Effector CD8-positive, alpha-beta T cell (primary cell): ENCODE data around the gene FAM78B.

Source experiments
- DNase-seq: peaks from one replicate; lab custom pipeline; 2025; lab: John Stamatoyannopoulos, UW

The FAM78B gene

DNA sequence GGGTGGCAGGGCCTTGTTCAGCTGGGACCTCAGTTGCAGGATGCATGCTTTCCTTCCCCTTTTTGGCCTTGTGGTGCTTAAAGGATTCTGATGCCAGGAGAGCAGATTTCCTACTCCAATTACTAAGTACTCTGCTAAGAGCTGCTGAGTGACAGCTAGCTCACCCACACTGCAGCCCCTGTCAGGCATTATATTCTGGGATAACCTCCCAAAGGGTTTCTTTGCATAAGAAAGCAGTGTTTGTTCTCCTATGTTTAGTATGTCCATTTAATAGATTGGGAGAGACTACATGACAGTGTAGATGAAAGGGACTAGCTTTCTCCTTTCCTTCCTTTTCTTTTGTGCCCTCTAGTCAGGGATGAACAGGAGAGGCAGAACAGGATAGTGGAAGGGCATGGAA, 100.7 kb downstream of the FAM78B start:
- no peak for DNase-seq

GRCh38 chr1:166064951-166065350, 101.8 kb downstream of the FAM78B start:
- no peak for DNase-seq

DNA sequence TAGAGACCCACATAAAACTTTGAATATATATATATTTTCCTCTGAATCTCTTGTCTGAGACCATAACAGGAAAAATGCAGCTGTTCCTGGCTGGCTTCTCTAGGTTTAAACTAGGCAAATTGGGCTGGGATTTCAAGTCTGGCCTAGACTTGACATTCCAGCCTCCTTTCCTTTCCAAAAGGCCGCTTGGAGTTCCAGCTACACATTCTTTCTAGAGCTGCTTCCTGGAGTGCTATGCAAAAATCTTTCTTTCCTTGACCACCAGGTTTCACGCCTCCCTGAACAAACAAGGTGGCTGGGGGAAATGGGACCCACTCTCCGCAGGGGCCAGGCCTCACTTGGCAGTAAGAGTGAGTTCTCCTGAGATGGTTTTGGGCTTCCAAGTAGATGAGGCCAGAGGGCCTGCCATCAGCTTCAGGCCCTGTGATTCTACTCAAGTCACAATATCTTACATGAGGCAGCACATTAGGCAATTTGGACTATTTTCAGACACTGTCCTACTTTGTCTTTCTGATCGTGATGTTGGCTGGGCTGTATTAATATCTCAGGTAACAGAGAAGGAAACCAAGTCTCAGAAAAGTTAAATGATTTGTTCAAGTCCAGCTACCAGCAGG, 102.4 kb downstream of the FAM78B start:
- no peak for DNase-seq

DNA sequence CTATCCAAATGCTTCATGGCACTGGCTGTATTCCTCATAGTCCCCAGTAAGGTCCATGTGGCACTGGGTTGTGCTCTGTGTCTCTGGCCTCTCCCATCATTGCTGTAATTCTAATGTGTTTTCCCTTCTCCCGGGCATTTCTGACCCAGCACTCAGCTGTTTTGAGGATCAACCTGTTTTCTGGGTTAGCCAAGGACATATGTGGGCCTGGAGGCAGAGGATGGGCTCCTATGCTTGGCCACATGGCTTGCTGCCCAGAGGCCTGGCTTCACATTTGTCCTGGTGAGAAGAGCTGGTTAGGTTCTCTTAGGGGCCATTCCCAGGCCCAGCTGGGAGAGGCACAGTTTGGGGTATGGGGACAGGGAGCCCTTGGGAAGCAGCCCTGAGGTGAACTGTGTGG, 103.1 kb downstream of the FAM78B start:
- DNase-seq = no peak

DNA sequence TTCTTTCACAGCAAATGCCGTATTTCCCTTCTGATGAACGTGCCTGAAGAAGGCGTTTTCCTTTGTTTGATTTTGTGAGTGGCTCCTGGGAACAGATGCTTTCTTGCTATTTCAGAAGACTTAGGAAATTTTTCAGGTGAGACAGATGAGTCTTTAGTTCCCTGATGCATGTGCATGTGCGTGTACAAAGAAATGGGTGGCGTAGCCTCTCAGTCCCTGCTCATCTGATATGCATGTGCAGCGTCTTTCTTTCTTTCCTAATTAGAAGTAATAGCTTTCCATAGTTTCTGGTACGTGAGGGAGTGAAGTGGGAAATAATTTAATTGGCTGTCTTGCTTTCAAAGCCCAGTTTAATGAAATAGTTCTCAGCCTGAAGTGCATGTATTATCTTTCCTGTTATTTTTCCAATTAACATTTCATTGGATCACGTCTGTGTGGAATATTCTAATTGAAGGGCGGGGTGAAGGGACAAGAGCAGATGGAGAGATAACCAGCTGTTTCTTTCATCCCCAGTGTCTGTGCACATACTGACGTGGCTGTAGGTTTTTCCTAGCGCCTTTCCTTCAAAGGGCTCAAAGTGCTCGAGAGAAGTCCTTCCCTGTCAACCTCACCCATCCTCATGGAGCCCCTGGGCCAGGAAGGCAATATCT, 104.3 kb downstream of the FAM78B start:
- no peak for DNase-seq

GRCh38 chr1:166057650-166058049, 109.2 kb downstream of the FAM78B start:
- no peak for DNase-seq

DNA sequence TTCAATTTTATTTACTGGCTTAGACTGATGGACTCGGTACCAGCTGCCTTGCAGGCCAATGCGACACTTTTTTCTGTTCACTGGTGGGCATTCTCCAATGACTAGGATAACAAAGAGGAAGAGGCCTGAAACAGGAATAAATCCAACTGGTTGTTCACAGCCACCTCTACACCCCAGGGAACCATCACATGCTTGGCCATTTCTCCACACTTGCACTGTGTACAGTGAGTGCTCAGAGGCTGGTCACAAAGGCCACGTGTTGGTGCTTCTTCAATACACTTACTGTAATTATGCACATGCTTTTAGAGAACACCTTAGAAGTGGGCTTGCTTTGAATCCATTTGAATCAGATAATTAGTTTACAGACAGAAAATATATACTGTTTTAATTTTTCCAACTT, 113.4 kb downstream of the FAM78B start:
- DNase-seq = no peak

GRCh38 chr1:166040202-166040997, 126.4 kb downstream of the FAM78B start:
- DNase-seq = no peak

DNA sequence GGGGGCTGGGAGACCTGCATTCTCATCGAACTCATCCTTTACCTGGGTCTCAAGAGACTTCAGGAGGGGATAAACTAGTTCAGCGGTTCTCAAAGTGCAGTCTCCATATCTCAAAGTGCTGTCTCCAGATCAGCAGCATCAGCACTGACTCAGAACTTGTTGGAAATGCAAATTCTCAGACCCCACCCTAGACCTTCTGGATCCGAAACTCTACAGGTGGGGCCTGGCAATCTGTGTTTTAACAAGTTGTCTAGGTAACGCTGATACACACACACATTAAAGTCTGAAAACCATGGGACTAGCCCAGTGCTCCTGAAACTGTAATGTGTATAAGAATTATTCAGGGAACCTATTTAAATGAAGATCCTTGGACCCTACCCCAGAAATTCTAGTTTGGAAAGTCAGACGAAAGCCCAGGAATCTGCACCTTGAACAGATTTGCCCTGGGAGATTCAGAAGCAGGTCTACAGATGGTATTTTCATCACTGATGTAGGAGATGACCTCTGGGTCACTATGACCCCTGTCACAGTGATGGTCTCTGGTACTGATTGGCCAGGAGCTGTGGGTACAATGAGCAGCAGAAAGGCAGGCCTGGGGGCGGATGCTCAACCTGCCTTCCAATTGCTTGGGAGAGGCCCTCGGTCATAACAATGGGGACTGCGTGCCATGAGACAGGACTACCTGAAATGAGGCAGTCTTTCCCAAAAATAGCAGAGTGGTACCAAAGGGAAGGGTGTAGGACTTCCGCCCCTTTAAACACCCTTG, 127.2 kb downstream of the FAM78B start:
- DNase-seq = no peak

GRCh38 chr1:166036092-166036491, 130.7 kb downstream of the FAM78B start:
- no peak for DNase-seq

DNA sequence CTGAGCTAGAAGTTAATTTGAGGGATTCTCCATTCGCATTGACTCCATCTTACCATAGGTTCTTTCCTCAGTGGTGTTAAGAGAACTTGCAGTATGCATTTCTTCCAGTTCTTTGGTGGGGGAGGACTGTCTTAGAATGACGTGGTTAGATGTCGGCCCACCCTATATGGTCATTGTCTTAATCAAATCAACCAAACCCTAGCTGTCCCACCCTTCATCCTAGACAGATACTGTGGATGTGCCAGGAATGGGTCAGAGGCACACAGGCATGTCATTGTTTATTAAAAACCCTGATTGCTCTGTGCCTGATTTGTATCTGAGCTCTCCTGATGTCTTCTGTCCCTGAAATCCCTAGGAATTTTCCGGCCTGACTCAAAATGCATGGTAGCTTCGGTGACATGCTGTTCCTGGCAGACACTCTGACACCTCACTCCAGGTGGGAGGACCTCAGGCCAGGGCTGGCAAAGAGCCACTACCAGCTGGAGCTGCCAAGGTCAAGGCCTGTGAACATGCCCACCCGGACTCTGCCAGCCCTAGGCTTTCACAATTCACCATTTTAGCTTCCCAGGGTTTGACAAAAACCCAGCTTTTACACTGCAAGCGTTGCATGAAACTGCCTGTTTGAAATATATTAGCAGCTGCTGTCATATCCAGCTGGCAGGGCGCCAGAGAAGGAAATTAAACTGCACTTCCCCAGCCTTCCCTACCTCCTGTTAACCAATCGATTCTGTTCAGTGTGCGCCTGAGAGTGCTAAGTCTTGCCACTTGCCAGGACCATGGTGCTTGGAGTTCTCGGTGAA, 134.0 kb downstream of the FAM78B start:
- DNase-seq = no peak

DNA sequence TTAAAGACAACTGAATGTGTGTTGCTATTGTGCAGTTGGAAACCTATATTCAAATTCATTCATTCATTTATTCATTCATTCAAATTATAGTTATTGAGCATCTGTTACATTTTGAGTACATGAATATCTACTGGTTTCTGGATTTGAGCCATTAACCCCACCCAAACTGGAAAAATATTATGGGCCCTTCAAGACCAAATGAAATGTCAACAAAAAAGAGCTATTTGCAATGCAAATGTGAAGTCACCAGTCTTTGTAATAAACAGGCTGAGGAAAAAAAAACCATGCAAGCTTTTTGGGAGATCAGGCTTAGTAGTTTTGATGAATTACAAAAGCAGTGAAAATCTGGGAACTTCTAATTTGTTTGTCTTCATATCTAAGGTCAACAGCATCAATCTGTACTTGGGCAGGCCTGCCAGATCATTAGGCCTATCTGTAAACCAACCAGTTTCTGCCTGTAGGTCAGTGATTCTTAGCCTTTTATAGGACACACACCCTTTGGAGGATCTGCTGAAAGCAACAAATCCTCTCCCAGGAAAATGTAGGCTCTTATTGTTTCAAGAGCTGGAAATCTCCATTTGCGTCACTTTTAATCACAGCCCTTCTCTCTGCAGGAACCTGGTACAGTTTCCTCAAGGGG, 134.7 kb downstream of the FAM78B start:
- no peak for DNase-seq

DNA sequence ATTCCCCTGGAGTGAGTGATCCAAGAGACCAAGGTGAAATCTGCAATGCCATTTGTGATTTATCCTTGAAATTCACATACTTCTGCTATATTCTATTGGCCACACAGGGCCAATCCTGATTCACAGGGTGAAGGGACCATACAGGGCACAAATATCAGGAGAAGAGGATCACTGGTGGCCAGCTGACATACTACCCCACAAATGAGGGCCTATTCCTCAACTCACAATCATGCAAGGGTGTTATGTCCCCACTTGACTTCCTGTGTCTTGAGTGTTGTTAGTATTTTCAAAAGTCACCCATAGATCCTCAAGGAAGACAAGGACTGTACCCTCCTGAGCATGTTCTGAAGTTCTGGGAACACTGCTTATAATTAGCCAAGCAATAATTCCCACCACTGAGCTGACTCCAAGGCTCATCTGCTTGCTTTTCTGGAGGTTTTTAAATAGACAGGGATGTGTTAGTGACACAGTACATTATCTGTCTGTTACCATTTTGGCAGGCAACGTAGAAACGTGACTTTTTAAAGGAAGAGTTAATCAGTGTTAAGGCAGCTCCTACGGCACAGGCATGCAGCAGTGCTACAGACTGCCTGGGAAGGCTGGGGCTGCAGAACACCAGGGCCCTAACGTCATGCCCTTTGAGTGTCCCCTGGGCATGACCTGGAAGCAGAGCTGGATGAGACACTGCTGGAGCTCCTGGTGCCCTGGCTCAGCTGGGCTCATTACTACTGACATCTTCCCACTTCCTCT, 137.4 kb downstream of the FAM78B start:
- DNase-seq = no peak

- no peak for DNase-seq
Observed at GRCh38 chr1:166026555-166026954, 140.2 kb downstream of the FAM78B start.

- no peak for DNase-seq
Observed at GRCh38 chr1:166026143-166026542, 140.7 kb downstream of the FAM78B start.

DNA sequence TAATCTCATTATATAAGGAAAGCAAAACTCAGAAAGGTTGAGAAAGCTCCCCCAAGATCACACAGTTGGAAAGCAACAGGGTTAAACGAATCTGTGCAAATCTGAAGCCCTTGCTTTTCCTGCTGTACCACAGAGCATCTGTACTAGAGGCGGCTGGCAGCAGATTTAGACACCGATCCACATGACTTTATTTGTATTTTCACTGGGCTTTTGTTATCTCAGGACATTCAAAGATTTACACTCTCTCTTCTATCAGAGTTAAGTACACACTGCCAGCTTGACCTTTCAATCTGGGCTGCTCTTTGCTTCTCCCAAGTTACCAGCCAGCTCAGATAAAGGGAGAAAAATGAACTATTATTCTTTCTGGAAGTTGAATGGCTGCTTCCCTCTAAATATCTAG, 146.6 kb downstream of the FAM78B start:
- no peak for DNase-seq
